Thyroid gland (tissue), 4 donors: ENCODE results near the gene PKM.

Source experiments
- CTCF ChIP-seq, 6 experiments: fragments of 200-600 bp in 3 of 6; fragments of 450-650 bp in 3 of 6; sonication (generic) in 3 of 6; IDR thresholded peaks; one replicate each; pipeline ENCODE4 v1.5.1; 2016 to 2019; ENCODE audit warnings: antibody characterized with exemption in 6 of 6, mild to moderate bottlenecking in 2 of 6, inconsistent platforms in 1 of 6, moderate library complexity in 1 of 6
- POLR2A ChIP-seq, 2 donors: fragments of 450-650 bp; IDR thresholded peaks; one replicate each; pipeline ENCODE4 v1.6.1; 2017; ENCODE audit warnings: antibody characterized with exemption in 2 of 2, mild to moderate bottlenecking in 2 of 2, moderate library complexity in 1 of 2

GRCh38 chr15:72222393-72222792, 8.6 kb downstream of the PKM start:
- TF ChIP-seq CTCF (IDR thresholded peaks at IDR 0.05) = no peak
- no peak for TF ChIP-seq POLR2A (IDR thresholded peaks at IDR 0.05)
